Liver (tissue), 9 donors: ENCODE results near the gene APOL4. TPM values are rescaled to one million over a fixed set of nuclear protein-coding genes. Genes with fewer than 3 reads are reported as not detected.
A peak's percentile ranks its signal among the peaks of the same experiment; 100 is the strongest.
"Not testable (repeated sequence)": the region's sequence is repeated elsewhere in the genome, so short reads cannot be mapped to it uniquely, and the experiment has no call there.

Source experiments
- DNase-seq: peaks from one replicate; pipeline ENCODE4 v3.0.0-alpha.2; 2017; ENCODE audit warnings: low spot score
- H3K27ac ChIP-seq, 2 donors: one replicate each; pipeline ENCODE4 v1.7.0; 2013; ENCODE audit warnings: inconsistent platforms in 2 of 2, low read length in 2 of 2, control low read depth in 1 of 2, low read depth in 1 of 2, mild to moderate bottlenecking in 1 of 2
- H3K27me3 ChIP-seq, 4 donors: one replicate each; pipeline versions ENCODE4 v1.6.1 to v1.7.0; 2013; ENCODE audit warnings: low read length in 3 of 4, inconsistent platforms in 1 of 4, mild to moderate bottlenecking in 1 of 4, moderate library complexity in 1 of 4; ENCODE audit not compliant: control insufficient read depth in 4 of 4, insufficient read depth in 4 of 4
- H3K36me3 ChIP-seq, 4 donors: one replicate each; pipeline versions ENCODE4 v1.6.1 to v1.7.0; 2013; ENCODE audit warnings: low read length in 3 of 4, mild to moderate bottlenecking in 3 of 4, low read depth in 1 of 4, moderate library complexity in 1 of 4; ENCODE audit not compliant: control insufficient read depth in 4 of 4, insufficient read depth in 3 of 4
- H3K4me1 ChIP-seq, 4 donors: one replicate each; pipeline versions ENCODE4 v1.6.1 to v1.7.0; 2013; ENCODE audit warnings: low read length in 3 of 4, mild to moderate bottlenecking in 3 of 4, moderate library complexity in 1 of 4; ENCODE audit not compliant: control insufficient read depth in 4 of 4, insufficient read depth in 4 of 4
- H3K4me3 ChIP-seq, 3 donors: one replicate each; pipeline versions ENCODE4 v1.6.1 to v1.7.0; 2013; ENCODE audit warnings: low read length in 3 of 3, control low read depth in 1 of 3, low read depth in 1 of 3, mild to moderate bottlenecking in 1 of 3
- H3K9ac ChIP-seq, 2 donors: one replicate each; pipeline ENCODE4 v1.7.0; 2013; ENCODE audit warnings: low read length in 2 of 2, mild to moderate bottlenecking in 2 of 2, moderate library complexity in 2 of 2, control low read depth in 1 of 2, low read depth in 1 of 2
- H3K9me3 ChIP-seq, 4 donors: one replicate each; pipeline versions ENCODE4 v1.6.1 to v1.7.0; 2013; ENCODE audit warnings: low read length in 3 of 4; ENCODE audit not compliant: control insufficient read depth in 4 of 4
- FOXA1 ChIP-seq: IDR thresholded peaks from 2 replicates; pipeline ENCODE4 v1.6.1; 2016; ENCODE audit warnings: antibody characterized with exemption
- FOXA2 ChIP-seq: IDR thresholded peaks from 2 replicates; pipeline ENCODE4 v1.6.1; 2016; ENCODE audit warnings: antibody characterized with exemption
- GABPA ChIP-seq, 2 donors: IDR thresholded peaks in 1 of 2; conservative IDR thresholded peaks in 1 of 2; 2 replicates each; pipeline ENCODE4 v1.6.1; 2016; ENCODE audit warnings: antibody characterized with exemption in 2 of 2, mild to moderate bottlenecking in 1 of 2, moderate library complexity in 1 of 2
- HNF4A ChIP-seq, 2 donors: conservative IDR thresholded peaks; 2 replicates each; pipeline ENCODE4 v1.6.1; 2016; ENCODE audit warnings: antibody characterized with exemption in 2 of 2, mild to moderate bottlenecking in 2 of 2
- HNF4G ChIP-seq: IDR thresholded peaks from 2 replicates; pipeline ENCODE4 v1.6.1; 2016; ENCODE audit warnings: antibody characterized with exemption
- JUND ChIP-seq, 2 donors: IDR thresholded peaks; 2 replicates each; pipeline ENCODE4 v1.6.1; 2016; ENCODE audit warnings: antibody characterized with exemption in 2 of 2
- NR2F2 ChIP-seq: IDR thresholded peaks from 2 replicates; pipeline ENCODE4 v1.6.1; 2016; ENCODE audit warnings: antibody characterized with exemption
- RAD21 ChIP-seq, 2 donors: IDR thresholded peaks; 2 replicates each; pipeline ENCODE4 v1.6.1; 2016; ENCODE audit warnings: antibody characterized with exemption in 2 of 2, mild to moderate bottlenecking in 2 of 2
- RXRA ChIP-seq, 2 donors: IDR thresholded peaks; 2 replicates each; pipeline ENCODE4 v1.6.1; 2017 to 2018; ENCODE audit warnings: antibody characterized with exemption in 2 of 2, mild to moderate bottlenecking in 1 of 2
- SP1 ChIP-seq: IDR thresholded peaks from 2 replicates; pipeline ENCODE4 v1.6.1; 2018; ENCODE audit warnings: antibody characterized with exemption, mild to moderate bottlenecking
- TAF1 ChIP-seq: conservative IDR thresholded peaks from 2 replicates; pipeline ENCODE4 v1.6.1; 2016; ENCODE audit warnings: antibody characterized with exemption, mild to moderate bottlenecking
- YY1 ChIP-seq: IDR thresholded peaks from 2 replicates; pipeline ENCODE4 v1.6.1; 2016; ENCODE audit warnings: antibody characterized with exemption, mild to moderate bottlenecking
- WGBS: extraction: QIAGEN DNeasy Blood & Tissue Kit; methylation state at CpG from one replicate; pipeline ENCODE4 v1.1.7; 2013; 5-methylcytosine and 5-hydroxymethylcytosine counted together
- polyA plus RNA-seq, 2 donors: library from polyadenylated mRNA; stranded (reverse) in 1 of 2; unstranded in 1 of 2; fragments of 200-250 nt in 1 of 2; fragments of >200 nt in 1 of 2; fragmentation: Nextera tagmentation in 1 of 2; extraction: Ambion mirVana in 1 of 2; gene quantifications; one replicate each; pipeline versions ENCODE4 v1.2.1 to v1.2.3, GENCODE V29; 2013 to 2015
- total RNA-seq, 2 donors: library from RNA; depleted of rRNA; stranded (reverse); fragments of >200 nt; gene quantifications; one replicate each; pipeline ENCODE4 v1.2.3, GENCODE V29; 2014
- TF ChIP-seq, protein P1 (sequence below): IDR thresholded peaks from 2 replicates; pipeline ENCODE4 v1.6.1; 2016; ENCODE audit warnings: antibody characterized with exemption
- TF ChIP-seq, protein P2 (sequence below): IDR thresholded peaks from 2 replicates; pipeline ENCODE4 v1.6.1; 2016; ENCODE audit warnings: antibody characterized with exemption
- TF ChIP-seq, protein P3 (sequence below): IDR thresholded peaks from 2 replicates; pipeline ENCODE4 v1.6.1; 2016; ENCODE audit warnings: antibody characterized with exemption, mild to moderate bottlenecking
- TF ChIP-seq, protein P4 (sequence below): fragments of 150-350 bp; IDR thresholded peaks from 2 replicates; pipeline ENCODE4 v1.5.1; 2017; ENCODE audit warnings: improper control_type of control experiment, low read depth, low read length; ENCODE audit not compliant: missing input control
- donor health status: healthy.
- donor health status: healthy.
- donor health status: healthy.
- donor health status: healthy.
- donor health status: healthy.

The APOL4 gene
- total and polyA plus RNA-seq, 4 donors, result 0.59 to 2.3 (median 1.8) TPM

DNA sequence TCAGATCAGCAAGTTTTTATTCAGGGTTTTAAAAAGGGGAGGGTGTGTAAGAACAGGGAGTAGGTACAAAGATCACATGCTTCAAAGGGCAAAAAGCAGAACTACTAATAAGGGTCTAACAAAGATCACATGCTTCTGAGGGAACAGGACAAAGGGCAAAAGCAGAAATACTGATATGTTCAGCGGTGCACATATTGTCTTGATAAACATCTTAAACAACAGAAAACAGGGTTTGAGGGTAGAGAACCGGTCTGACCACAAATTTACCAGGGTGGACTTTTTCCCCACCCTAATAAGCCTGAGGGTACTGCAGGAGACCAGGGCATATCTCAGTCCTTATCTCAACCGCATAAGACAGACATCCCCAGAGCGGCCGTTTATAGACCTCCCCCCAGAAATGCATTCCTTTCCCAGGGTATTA lies 7.9 kb upstream of the APOL4 start:
- not testable (repeated sequence) for DNase-seq, H3K9ac ChIP-seq, H3K4me3 ChIP-seq, H3K36me3 ChIP-seq, H3K9me3 ChIP-seq, H3K27me3 ChIP-seq
- Histone ChIP-seq H3K27ac (peak overlapping the region in 1 of 2 donors; percentile 31), H3K4me1 (peaks cover 3 to 31% (median 24%) of the 10 kb centered on the region in 4 donors)
- TF ChIP-seq HNF4A (conservative IDR thresholded peaks at IDR 0.05) (peak; percentile 76 to 80), RXRA (IDR thresholded peaks at IDR 0.05) (peak in 1 of 2 donors; percentile 53), SP1 (peak; percentile 29)
- TF ChIP-seq, protein P1, sequence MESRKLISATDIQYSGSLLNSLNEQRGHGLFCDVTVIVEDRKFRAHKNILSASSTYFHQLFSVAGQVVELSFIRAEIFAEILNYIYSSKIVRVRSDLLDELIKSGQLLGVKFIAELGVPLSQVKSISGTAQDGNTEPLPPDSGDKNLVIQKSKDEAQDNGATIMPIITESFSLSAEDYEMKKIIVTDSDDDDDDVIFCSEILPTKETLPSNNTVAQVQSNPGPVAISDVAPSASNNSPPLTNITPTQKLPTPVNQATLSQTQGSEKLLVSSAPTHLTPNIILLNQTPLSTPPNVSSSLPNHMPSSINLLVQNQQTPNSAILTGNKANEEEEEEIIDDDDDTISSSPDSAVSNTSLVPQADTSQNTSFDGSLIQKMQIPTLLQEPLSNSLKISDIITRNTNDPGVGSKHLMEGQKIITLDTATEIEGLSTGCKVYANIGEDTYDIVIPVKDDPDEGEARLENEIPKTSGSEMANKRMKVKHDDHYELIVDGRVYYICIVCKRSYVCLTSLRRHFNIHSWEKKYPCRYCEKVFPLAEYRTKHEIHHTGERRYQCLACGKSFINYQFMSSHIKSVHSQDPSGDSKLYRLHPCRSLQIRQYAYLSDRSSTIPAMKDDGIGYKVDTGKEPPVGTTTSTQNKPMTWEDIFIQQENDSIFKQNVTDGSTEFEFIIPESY, result peak; percentile 11
- WGBS, result 58% methylated on average over 5 of the region's 5 CpGs

DNA sequence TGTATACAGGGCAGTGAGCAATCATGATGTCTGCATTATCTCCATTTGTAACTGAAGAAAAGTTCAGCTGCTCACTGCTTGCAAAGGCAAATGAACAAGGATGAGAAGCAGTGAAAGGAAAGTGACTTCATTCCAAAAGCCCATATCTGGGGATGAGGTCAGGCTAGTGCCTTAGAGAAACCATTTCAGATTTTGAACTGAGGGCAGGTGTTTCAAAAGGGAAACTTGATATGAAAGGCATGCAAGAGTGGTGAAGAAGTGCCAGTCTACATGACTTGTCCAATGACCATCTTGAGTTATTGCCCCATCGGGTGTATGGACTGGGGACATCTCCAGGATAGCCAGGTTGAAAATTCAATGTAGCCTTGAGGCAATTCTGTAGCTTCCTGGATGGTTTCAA lies 7.3 kb upstream of the APOL4 start:
- WGBS, result 94% methylated on average over 1 of the region's 1 CpG
- DNase-seq, result no peak
- H3K9ac ChIP-seq, result no peak overlapping the region
- H3K27me3 ChIP-seq, result no peaks in the 10 kb centered on the region
- no peaks in the 10 kb centered on the region for H3K36me3 ChIP-seq
- H3K4me3 ChIP-seq, result no peak overlapping the region
- TF ChIP-seq GABPA (IDR thresholded peaks at IDR 0.05 in 1 of 2, conservative IDR thresholded peaks at IDR 0.05 in 1 of 2) (no peak), JUND (IDR thresholded peaks at IDR 0.05) (no peak)
- TF ChIP-seq, protein P2, sequence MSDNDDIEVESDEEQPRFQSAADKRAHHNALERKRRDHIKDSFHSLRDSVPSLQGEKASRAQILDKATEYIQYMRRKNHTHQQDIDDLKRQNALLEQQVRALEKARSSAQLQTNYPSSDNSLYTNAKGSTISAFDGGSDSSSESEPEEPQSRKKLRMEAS, result no peak
- TF ChIP-seq, protein P3, sequence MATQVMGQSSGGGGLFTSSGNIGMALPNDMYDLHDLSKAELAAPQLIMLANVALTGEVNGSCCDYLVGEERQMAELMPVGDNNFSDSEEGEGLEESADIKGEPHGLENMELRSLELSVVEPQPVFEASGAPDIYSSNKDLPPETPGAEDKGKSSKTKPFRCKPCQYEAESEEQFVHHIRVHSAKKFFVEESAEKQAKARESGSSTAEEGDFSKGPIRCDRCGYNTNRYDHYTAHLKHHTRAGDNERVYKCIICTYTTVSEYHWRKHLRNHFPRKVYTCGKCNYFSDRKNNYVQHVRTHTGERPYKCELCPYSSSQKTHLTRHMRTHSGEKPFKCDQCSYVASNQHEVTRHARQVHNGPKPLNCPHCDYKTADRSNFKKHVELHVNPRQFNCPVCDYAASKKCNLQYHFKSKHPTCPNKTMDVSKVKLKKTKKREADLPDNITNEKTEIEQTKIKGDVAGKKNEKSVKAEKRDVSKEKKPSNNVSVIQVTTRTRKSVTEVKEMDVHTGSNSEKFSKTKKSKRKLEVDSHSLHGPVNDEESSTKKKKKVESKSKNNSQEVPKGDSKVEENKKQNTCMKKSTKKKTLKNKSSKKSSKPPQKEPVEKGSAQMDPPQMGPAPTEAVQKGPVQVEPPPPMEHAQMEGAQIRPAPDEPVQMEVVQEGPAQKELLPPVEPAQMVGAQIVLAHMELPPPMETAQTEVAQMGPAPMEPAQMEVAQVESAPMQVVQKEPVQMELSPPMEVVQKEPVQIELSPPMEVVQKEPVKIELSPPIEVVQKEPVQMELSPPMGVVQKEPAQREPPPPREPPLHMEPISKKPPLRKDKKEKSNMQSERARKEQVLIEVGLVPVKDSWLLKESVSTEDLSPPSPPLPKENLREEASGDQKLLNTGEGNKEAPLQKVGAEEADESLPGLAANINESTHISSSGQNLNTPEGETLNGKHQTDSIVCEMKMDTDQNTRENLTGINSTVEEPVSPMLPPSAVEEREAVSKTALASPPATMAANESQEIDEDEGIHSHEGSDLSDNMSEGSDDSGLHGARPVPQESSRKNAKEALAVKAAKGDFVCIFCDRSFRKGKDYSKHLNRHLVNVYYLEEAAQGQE, result no peak
- H3K27ac ChIP-seq, result peak overlapping the region in 1 of 2 donors; percentile 31
- H3K9me3 ChIP-seq, result no peaks in the 10 kb centered on the region
- peaks cover 3 to 29% (median 23%) of the 10 kb centered on the region in 4 donors for H3K4me1 ChIP-seq

DNA sequence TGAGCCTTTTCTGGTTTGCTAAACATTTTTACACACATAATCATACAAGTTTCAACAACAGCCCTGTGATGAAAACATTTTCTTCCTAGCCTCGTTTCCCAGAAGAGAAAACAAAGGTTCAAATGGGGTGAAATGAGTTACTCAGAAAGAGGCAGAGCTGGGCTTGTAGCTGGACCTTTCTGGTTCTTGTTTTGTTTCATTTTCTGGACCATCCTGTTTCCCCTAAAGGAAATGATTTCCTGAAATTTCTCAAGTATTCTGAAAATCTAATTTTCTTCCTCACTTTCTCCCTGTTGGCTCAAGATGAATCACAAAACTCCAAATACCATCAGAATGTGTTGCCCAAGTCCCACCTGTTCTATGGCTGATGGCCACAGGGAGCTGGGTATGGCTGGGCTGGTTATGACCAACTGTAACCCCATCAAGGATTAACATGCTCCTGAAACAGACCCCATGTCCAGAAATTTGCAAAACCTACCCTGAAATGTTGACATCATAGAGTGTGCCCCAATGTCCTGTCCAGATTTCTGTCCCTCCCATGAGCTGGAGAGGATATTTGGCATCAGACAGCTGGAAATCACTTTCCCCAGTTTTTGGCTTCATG lies 6.7 kb upstream of the APOL4 start:
- Histone ChIP-seq H3K9ac (no peak overlapping the region), H3K27ac (peak overlapping the region in 1 of 2 donors; percentile 7), H3K9me3 (no peaks in the 10 kb centered on the region), H3K4me1 (peaks cover 3 to 27% (median 19%) of the 10 kb centered on the region in 4 donors), H3K4me3 (no peak overlapping the region), H3K27me3 (no peaks in the 10 kb centered on the region), H3K36me3 (no peaks in the 10 kb centered on the region)
- 12% methylated on average over 1 of the region's 1 CpG for WGBS
- no peak for DNase-seq
- TF ChIP-seq RAD21 (IDR thresholded peaks at IDR 0.05) (no peak), FOXA1 (no peak), YY1 (no peak), TAF1 (no peak), FOXA2 (no peak), HNF4G (no peak), JUND (IDR thresholded peaks at IDR 0.05) (no peak), HNF4A (conservative IDR thresholded peaks at IDR 0.05) (no peak), NR2F2 (no peak)
- TF ChIP-seq, protein P2, result no peak
- TF ChIP-seq, protein P4, sequence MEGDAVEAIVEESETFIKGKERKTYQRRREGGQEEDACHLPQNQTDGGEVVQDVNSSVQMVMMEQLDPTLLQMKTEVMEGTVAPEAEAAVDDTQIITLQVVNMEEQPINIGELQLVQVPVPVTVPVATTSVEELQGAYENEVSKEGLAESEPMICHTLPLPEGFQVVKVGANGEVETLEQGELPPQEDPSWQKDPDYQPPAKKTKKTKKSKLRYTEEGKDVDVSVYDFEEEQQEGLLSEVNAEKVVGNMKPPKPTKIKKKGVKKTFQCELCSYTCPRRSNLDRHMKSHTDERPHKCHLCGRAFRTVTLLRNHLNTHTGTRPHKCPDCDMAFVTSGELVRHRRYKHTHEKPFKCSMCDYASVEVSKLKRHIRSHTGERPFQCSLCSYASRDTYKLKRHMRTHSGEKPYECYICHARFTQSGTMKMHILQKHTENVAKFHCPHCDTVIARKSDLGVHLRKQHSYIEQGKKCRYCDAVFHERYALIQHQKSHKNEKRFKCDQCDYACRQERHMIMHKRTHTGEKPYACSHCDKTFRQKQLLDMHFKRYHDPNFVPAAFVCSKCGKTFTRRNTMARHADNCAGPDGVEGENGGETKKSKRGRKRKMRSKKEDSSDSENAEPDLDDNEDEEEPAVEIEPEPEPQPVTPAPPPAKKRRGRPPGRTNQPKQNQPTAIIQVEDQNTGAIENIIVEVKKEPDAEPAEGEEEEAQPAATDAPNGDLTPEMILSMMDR, result no peak
- TF ChIP-seq, protein P3, result no peak
